ENCODE data around the gene NLRP14.

NLRP14 gene

DNA sequence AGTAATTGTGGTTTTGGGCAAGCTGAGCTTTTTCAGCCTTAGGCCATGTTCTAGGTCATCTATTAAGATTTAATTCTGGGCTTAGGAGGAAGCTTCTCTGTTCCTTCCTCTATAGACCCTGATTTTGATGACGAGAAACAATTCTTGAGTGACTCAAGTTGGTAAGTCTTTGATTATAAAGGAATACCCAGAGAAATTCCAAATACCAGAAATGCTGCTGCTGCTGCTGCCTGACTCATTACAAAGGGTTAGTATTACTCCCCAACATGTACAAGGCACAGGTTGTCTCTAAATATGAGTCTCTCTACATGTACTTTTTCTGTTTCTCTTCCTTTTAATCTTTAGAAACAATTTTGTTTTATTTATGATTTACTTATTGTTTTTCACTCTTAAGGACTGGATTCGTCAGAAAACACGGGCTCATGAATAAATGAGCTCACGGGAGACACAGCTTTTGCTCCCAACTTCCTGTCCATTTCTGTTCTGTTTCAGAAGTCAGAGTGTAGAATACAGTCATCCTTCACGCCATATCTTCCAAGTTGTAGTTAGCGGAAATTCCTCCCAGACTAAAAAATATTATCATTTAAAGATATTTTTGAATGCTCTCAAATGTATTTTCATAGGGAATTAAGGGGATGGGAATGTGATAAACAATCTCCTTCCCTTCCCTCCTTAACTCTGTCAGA, 36.7 kb downstream of the NLRP14 start:
- no peaks in the 10 kb centered on the region for H3K36me3 ChIP-seq (ENCODE audit: control insufficient read depth, insufficient read depth, low read length)
- no peaks in the 10 kb centered on the region for H3K4me1 ChIP-seq (ENCODE audit: control insufficient read depth, insufficient read depth, low read length)
- H3K9ac ChIP-seq (ENCODE audit: low read length) = no peak overlapping the region
- H3K27ac ChIP-seq (ENCODE audit: low read depth, low read length) = no peak overlapping the region
- H3K4me3 ChIP-seq (ENCODE audit: low read depth, low read length) = no peak overlapping the region
- no peaks in the 10 kb centered on the region for H3K9me3 ChIP-seq (ENCODE audit: control insufficient read depth, insufficient read depth, low read depth, low read length)
- no peaks in the 10 kb centered on the region for H3K27me3 ChIP-seq (ENCODE audit: control insufficient read depth, insufficient read depth, low read length)

DNA sequence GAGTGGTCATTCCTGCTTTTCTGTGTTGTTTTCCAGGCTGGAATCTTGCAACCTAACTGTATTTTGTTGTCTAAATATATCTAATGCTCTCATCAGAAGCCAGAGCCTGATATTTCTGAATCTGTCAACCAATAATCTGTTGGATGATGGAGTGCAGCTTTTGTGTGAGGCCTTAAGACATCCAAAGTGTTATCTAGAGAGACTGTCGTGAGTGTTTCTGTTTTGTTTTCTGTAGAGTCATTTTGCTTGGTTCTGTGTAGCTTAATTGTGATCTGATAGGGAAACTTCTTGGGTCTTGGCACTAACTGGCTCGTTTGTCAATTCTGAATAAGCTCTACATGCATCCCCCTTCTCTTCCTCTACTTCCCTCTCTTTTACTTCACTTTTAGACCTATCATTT, 37.4 kb downstream of the NLRP14 start:
- Histone ChIP-seq H3K9me3 (ENCODE audit: control insufficient read depth, insufficient read depth, low read depth, low read length) (no peaks in the 10 kb centered on the region), H3K9ac (ENCODE audit: low read length) (no peak overlapping the region), H3K4me1 (ENCODE audit: control insufficient read depth, insufficient read depth, low read length) (no peaks in the 10 kb centered on the region), H3K27ac (ENCODE audit: low read depth, low read length) (no peak overlapping the region), H3K36me3 (ENCODE audit: control insufficient read depth, insufficient read depth, low read length) (no peaks in the 10 kb centered on the region), H3K4me3 (ENCODE audit: low read depth, low read length) (no peak overlapping the region), H3K27me3 (ENCODE audit: control insufficient read depth, insufficient read depth, low read length) (no peaks in the 10 kb centered on the region)

DNA sequence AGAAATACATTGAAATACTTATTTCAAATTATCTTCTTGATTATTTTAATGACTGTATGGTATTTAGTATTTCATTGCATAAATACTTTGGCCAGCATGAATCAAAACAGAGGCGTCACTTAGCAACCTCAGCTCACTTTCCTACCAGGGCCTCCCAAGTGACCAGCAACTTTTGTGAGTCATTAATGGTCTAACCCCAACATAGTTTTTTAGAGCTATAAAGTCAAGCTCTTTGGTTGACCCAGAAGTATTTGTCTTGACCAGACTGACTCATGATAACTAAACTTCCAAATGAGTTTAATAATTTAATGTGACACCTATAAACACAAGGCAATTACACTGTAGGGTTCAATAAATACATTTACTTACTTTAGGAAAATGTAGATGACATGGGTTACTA, 40.6 kb downstream of the NLRP14 start:
- Histone ChIP-seq H3K36me3 (ENCODE audit: control insufficient read depth, insufficient read depth, low read length) (no peaks in the 10 kb centered on the region), H3K27ac (ENCODE audit: low read depth, low read length) (no peak overlapping the region), H3K9me3 (ENCODE audit: control insufficient read depth, insufficient read depth, low read depth, low read length) (no peaks in the 10 kb centered on the region), H3K27me3 (ENCODE audit: control insufficient read depth, insufficient read depth, low read length) (no peaks in the 10 kb centered on the region), H3K4me1 (ENCODE audit: control insufficient read depth, insufficient read depth, low read length) (no peaks in the 10 kb centered on the region), H3K9ac (ENCODE audit: low read length) (no peak overlapping the region), H3K4me3 (ENCODE audit: low read depth, low read length) (no peak overlapping the region)

DNA sequence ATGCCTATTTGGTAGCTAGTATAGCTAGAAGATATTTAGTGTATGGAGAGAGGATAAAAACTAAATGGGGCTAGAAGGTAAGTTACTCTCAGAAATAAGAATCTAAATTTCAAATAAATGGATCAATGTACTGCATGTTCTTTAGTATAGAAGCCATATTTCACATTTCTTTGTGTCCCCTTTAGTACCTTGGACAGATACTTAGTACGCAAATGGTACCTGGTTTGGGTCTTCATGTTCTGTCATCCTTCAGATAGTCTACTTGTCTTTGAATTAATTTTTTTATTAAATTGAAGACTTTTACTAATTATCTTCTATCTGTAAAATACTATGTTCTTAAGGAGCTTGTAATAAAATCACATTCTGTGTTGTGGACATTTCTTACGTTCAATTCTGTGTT, 42.3 kb downstream of the NLRP14 start:
- Histone ChIP-seq H3K4me1 (ENCODE audit: control insufficient read depth, insufficient read depth, low read length) (no peaks in the 10 kb centered on the region), H3K36me3 (ENCODE audit: control insufficient read depth, insufficient read depth, low read length) (no peaks in the 10 kb centered on the region), H3K9ac (ENCODE audit: low read length) (no peak overlapping the region), H3K27me3 (ENCODE audit: control insufficient read depth, insufficient read depth, low read length) (no peaks in the 10 kb centered on the region), H3K27ac (ENCODE audit: low read depth, low read length) (no peak overlapping the region), H3K9me3 (ENCODE audit: control insufficient read depth, insufficient read depth, low read depth, low read length) (no peaks in the 10 kb centered on the region), H3K4me3 (ENCODE audit: low read depth, low read length) (no peak overlapping the region)

DNA sequence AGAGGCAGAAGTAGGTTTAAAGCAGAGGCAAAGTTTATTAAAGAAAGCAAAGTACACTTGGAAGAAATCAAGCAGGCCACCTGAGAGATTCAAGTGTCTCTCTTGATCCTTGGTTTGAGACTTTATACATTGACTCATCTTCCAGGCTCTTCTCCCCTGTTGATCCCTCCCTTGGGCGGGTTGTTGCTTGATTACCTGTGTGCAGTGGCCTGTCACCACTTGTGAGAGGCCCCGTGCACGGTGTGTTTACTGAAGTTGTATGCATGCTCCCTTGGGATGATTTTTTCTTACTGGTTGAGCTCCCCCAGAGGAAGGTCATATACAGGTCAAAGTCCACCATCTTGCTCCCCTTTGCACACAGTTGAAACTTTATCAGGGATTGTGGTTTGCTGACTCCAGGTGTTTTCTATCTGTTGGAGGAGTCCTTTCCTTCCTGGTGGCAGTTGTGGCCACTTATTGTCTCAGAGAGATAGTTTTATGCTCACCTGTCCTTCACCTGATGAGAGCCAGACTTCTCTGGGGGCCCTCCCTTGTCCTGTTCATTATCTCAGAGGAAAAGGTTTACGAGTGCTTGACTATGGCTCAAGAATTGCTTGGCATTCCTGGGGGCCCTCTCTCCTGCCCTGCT, 52.2 kb downstream of the NLRP14 start:
- Histone ChIP-seq H3K36me3 (ENCODE audit: control insufficient read depth, insufficient read depth, low read length) (no peaks in the 10 kb centered on the region), H3K4me1 (ENCODE audit: control insufficient read depth, insufficient read depth, low read length) (no peaks in the 10 kb centered on the region), H3K4me3 (ENCODE audit: low read depth, low read length) (no peak overlapping the region), H3K9ac (ENCODE audit: low read length) (no peak overlapping the region), H3K27ac (ENCODE audit: low read depth, low read length) (no peak overlapping the region), H3K27me3 (ENCODE audit: control insufficient read depth, insufficient read depth, low read length) (no peaks in the 10 kb centered on the region), H3K9me3 (ENCODE audit: control insufficient read depth, insufficient read depth, low read depth, low read length) (no peaks in the 10 kb centered on the region)

DNA sequence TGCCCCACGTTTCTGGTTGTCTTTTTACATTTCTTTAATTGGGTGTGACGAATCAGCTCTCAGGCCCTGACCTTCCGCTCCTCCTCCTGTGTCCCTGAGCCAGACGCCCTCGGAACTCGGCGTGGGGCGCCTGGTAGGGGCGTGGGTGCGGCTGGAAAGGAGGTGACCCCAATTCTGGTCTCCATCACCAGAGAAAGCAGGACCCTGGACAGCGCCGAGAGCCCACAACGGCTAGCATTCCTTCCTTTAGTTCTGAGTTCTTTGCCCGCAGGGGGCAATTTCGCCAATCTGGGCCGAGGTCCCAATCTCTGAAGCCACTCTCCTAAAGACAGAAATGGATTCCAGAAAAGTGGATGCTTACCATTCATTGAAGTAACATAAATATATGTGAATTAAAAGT, 56.8 kb downstream of the NLRP14 start:
- no peaks in the 10 kb centered on the region for H3K4me1 ChIP-seq (ENCODE audit: control insufficient read depth, insufficient read depth, low read length)
- no peak overlapping the region for H3K4me3 ChIP-seq (ENCODE audit: low read depth, low read length)
- no peak overlapping the region for H3K27ac ChIP-seq (ENCODE audit: low read depth, low read length)
- no peak overlapping the region for H3K9ac ChIP-seq (ENCODE audit: low read length)
- H3K9me3 ChIP-seq (ENCODE audit: control insufficient read depth, insufficient read depth, low read depth, low read length) = peaks cover 21% of the 10 kb centered on the region
- no peaks in the 10 kb centered on the region for H3K36me3 ChIP-seq (ENCODE audit: control insufficient read depth, insufficient read depth, low read length)
- no peaks in the 10 kb centered on the region for H3K27me3 ChIP-seq (ENCODE audit: control insufficient read depth, insufficient read depth, low read length)

DNA sequence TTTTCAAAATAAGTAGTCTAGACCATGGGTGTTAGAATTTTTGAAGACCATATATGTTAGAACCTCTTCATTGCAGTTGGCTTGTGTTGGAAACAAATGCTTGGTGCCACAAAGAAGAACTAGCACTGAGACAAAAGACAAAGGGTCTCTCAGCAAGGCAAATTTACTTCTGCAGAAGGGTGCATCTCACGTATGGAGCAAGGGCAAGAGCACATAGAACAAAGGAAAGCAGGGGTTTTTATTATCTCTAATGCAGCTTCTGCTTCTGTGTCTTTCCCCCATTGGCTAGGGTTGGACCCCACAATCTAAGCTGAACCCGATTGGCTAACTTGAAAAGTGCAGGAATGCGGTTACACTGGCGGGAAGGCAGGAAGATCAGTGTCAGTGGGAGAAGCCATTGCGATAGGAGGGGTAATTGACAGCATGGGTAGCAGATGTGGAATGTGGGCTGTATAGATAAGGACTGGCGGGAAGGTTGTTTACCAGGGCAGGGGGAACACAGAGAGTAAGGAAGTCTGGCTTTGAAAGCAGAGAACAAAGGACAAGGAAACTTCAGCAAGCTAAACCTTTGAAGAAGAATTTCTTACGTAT, 59.4 kb downstream of the NLRP14 start:
- Histone ChIP-seq H3K4me1 (ENCODE audit: control insufficient read depth, insufficient read depth, low read length) (no peaks in the 10 kb centered on the region), H3K9ac (ENCODE audit: low read length) (no peak overlapping the region), H3K9me3 (ENCODE audit: control insufficient read depth, insufficient read depth, low read depth, low read length) (peaks cover 21% of the 10 kb centered on the region), H3K36me3 (ENCODE audit: control insufficient read depth, insufficient read depth, low read length) (no peaks in the 10 kb centered on the region), H3K4me3 (ENCODE audit: low read depth, low read length) (no peak overlapping the region), H3K27ac (ENCODE audit: low read depth, low read length) (no peak overlapping the region), H3K27me3 (ENCODE audit: control insufficient read depth, insufficient read depth, low read length) (no peaks in the 10 kb centered on the region; the same call in 1 of the 2 replicates)

DNA sequence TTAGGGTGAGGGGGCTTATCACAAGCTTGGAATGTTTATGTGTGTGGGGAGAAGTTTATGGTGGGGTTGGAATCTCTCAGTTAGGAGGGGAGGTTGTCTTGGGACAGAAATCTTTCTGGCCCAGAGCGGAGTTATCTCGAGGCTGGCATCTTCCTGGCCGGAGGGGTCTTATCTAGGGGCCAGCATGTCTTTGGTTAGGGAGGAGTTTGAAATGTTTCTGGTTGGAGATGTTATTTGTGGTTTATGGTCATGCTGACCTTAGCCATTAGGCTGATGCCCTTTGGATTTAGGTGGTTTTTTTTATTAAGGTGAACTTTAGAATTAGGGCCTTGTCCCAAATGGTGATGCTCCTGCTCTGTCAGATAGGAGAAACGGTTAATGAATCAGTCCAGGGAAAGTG, 60.6 kb downstream of the NLRP14 start:
- H3K4me1 ChIP-seq (ENCODE audit: control insufficient read depth, insufficient read depth, low read length) = no peaks in the 10 kb centered on the region
- no peak overlapping the region for H3K4me3 ChIP-seq (ENCODE audit: low read depth, low read length)
- no peaks in the 10 kb centered on the region for H3K36me3 ChIP-seq (ENCODE audit: control insufficient read depth, insufficient read depth, low read length)
- H3K9ac ChIP-seq (ENCODE audit: low read length) = no peak overlapping the region
- H3K27ac ChIP-seq (ENCODE audit: low read depth, low read length) = no peak overlapping the region
- peaks cover 21% of the 10 kb centered on the region for H3K9me3 ChIP-seq (ENCODE audit: control insufficient read depth, insufficient read depth, low read depth, low read length)
- H3K27me3 ChIP-seq (ENCODE audit: control insufficient read depth, insufficient read depth, low read length) = no peaks in the 10 kb centered on the region; the same call in 1 of the 2 replicates

DNA sequence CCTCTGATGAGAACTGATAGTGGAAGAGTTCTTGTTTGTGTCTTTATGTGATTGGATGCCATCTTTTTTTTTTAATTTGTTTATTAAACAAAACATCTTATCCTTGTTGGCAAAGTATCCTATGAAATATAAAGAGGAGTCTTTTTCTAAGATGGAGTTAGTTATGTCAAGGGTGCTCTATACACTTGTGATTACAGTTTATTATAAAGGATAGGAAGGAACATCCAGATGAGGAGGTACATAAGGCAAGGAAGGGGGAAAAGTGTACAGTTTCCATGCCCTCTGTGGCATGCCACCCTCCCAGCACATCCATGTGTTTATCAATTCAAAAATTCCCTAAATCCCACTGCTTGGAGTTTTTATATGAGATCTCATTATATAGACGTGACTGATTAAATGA, 61.2 kb downstream of the NLRP14 start:
- no peak overlapping the region for H3K27ac ChIP-seq (ENCODE audit: low read depth, low read length)
- H3K36me3 ChIP-seq (ENCODE audit: control insufficient read depth, insufficient read depth, low read length) = no peaks in the 10 kb centered on the region
- no peak overlapping the region for H3K4me3 ChIP-seq (ENCODE audit: low read depth, low read length)
- no peaks in the 10 kb centered on the region; the same call in 1 of the 2 replicates for H3K27me3 ChIP-seq (ENCODE audit: control insufficient read depth, insufficient read depth, low read length)
- H3K4me1 ChIP-seq (ENCODE audit: control insufficient read depth, insufficient read depth, low read length) = no peaks in the 10 kb centered on the region
- no peak overlapping the region for H3K9ac ChIP-seq (ENCODE audit: low read length)
- H3K9me3 ChIP-seq (ENCODE audit: control insufficient read depth, insufficient read depth, low read depth, low read length) = peaks cover 21% of the 10 kb centered on the region

DNA sequence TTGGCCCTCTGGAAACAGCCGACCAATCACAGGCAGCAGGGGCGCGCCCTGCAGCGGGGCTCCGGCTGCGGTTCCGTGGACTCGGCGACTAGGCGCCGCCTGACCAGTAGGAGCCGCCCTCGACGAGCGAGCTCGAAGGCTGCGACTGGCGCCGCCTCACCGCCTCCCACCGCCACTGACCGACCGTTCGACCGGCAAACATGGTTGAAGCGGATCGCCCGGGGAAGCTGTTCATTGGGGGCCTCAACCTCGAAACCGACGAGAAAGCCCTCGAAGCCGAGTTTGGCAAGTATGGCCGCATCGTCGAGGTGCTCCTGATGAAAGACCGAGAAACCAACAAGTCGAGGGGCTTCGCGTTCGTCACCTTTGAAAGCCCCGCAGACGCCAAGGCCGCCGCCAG, 68.6 kb downstream of the NLRP14 start, which contains the start of gene RBMXL2:
TSS of gene RBMXL2 (plus strand) at position 78 of the 400 bp plus-strand sequence. CDS start at position 201, 123 bp downstream.
- Histone ChIP-seq H3K27ac (ENCODE audit: low read depth, low read length) (no peak within 1 kb of the TSS), H3K9ac (ENCODE audit: low read length) (no peak within 1 kb of the TSS), H3K9me3 (ENCODE audit: control insufficient read depth, insufficient read depth, low read depth, low read length) (peaks cover 4% of the 10 kb centered on the region; the same call in 1 of the 2 replicates), H3K27me3 (ENCODE audit: control insufficient read depth, insufficient read depth, low read length) (no peaks in the 10 kb centered on the region; the same call in 1 of the 2 replicates), H3K4me1 (ENCODE audit: control insufficient read depth, insufficient read depth, low read length) (no peaks in the 10 kb centered on the region), H3K4me3 (ENCODE audit: low read depth, low read length) (no peak within 1 kb of the TSS; the same call in 1 of the 2 replicates), H3K36me3 (ENCODE audit: control insufficient read depth, insufficient read depth, low read length) (no peaks in the 10 kb centered on the region)
